Cardiac fibroblast (primary cell): Measurements from ENCODE around the gene GPR18.

Experiments
- DNase-seq, 2 donors: peaks; one replicate each; pipeline versions ENCODE4 v3.0.0 to v3.0.0-alpha.2; 2010; ENCODE audit warnings: low read depth in 2 of 2
- H3K4me3 ChIP-seq, 2 donors: replicated peaks in 1 of 2; 1 replicate in 1 of 2; 2 replicates in 1 of 2; pipeline ENCODE4 v1.5.1; 2011; ENCODE audit warnings: low read depth in 2 of 2, low read length in 2 of 2, mild to moderate bottlenecking in 2 of 2, moderate library complexity in 1 of 2
- TF ChIP-seq, protein P1 (sequence below): IDR thresholded peaks from one replicate; pipeline ENCODE4 v1.5.1; 2011; ENCODE audit warnings: low read depth, mild to moderate bottlenecking, low read length, inconsistent platforms

GPR18 gene

DNA sequence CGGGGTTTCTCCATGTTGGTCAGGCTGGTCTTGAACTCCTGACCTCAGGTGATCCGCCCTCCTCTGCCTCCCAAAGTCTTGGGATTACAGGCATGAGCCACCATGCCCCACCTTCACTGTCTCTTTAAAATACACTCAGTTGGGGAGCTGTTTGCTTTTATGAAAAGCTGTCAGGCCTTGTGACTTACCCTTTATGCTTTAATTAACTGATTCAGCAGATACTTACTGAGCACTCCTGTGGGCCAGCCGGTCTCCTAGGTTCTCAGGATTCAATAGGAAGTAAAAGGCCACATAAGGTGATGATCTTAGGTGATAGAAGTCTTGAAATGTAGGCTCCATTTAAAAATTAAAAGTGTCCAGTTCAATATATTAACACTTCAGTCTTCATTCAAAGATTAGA lies 50.0 kb downstream of the GPR18 start:
- no peak for DNase-seq
- TF ChIP-seq, protein P1, sequence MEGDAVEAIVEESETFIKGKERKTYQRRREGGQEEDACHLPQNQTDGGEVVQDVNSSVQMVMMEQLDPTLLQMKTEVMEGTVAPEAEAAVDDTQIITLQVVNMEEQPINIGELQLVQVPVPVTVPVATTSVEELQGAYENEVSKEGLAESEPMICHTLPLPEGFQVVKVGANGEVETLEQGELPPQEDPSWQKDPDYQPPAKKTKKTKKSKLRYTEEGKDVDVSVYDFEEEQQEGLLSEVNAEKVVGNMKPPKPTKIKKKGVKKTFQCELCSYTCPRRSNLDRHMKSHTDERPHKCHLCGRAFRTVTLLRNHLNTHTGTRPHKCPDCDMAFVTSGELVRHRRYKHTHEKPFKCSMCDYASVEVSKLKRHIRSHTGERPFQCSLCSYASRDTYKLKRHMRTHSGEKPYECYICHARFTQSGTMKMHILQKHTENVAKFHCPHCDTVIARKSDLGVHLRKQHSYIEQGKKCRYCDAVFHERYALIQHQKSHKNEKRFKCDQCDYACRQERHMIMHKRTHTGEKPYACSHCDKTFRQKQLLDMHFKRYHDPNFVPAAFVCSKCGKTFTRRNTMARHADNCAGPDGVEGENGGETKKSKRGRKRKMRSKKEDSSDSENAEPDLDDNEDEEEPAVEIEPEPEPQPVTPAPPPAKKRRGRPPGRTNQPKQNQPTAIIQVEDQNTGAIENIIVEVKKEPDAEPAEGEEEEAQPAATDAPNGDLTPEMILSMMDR = no peak
- H3K4me3 ChIP-seq = no peak overlapping the region

DNA sequence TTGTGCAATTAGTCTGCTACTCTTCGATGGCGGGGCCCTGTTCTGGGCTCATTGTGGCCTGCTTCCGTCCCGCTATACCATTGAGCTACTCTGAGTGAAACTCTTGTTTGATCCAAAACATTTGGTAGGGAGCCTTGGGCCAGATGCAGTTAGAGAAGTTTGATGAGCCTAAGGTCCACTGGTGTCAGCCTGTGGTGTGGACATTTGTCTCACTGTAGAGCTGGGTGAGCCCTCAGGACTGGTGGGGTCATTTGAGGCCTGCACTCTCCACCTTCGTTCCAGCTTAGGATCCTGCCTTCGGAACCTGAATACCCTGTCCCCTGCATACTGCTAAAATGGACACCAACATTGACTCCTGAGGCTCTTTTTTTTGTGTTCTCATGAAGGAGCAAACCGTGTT lies 50.7 kb downstream of the GPR18 start:
- TF ChIP-seq, protein P1 = no peak
- no peak for DNase-seq
- H3K4me3 ChIP-seq = no peak overlapping the region

DNA sequence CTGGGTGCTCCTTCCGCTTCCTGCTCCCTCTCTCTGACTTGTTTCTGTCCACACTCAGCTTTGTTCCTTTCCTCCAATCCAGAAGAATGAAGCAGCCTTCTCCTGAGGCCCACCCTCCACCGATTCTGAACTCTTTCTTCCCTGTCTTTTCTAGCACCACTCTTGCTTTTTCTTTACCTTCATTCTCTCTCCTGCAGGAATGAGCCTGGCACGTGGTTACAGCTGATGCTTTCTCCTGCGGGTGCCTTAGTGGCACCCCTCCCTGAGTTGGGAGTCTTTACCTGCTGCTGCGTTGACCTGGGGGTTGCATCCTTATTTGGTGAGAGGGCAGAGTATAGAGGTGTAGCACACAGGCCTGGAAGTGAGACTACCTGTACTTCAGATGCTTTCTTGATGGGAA lies 51.3 kb downstream of the GPR18 start:
- DNase-seq = no peak
- TF ChIP-seq, protein P1 = no peak

DNA sequence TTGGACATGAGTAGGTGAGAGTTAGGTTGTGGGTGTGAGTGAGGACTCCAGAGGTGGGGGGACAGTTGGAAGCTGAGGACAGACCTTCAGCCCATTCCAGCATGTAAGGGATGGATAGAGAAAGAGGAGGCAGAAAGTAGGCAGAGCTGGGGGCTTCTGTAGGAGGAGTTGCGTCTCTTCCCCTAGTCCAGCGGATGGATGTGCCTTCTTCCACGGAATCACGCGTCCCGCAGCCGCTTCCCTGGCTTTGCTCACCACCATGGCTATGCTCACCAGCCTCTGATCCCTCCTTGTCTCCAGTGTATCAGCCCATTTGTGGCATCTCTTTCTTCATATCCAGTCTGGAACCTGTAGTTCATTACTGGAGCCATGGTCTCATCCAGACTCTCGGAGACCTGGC lies 52.0 kb downstream of the GPR18 start:
- no peak overlapping the region for H3K4me3 ChIP-seq
- no peak for DNase-seq
- TF ChIP-seq, protein P1 = no peak

More for the DNA sequence above, 51.3 kb downstream of the GPR18 start:
- H3K4me3 ChIP-seq = no peak overlapping the region

DNA sequence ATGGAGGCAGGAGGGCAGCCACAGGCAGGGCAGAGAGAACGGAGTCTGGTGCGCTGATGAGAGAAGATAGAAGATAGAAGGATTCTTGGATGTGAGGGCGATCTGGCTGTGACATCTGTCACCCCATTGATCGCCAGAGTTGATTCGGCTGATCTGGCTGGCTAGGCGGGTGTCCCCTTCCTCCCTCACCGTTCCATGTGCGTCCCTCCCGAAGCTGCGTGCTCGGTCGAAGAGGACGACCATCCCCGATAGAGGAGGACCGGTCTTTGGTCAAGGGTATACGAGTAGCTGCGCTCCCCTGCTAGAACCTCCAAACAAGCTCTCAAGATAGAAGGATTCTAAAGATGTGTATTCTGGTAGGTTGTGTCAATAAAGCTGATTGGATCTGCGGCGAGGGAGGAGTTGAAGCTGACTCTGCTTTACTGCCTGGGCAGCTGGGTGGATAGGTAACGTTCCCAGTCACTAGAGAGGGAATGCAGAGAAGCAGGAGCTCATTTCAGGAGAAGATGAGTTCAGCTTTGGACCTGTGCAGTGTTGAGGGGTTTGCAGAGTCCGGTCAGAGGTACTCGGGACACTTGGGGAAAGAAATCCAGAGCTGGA lies 52.5 kb downstream of the GPR18 start:
- no peak overlapping the region for H3K4me3 ChIP-seq
- DNase-seq = no peak
- TF ChIP-seq, protein P1 = no peak
